ENCODE results near the gene CLEC2L. TPM values are rescaled to one million over a fixed set of nuclear protein-coding genes. Genes with fewer than 3 reads are reported as not detected.

CLEC2L gene
- total and polyA plus RNA-seq, 2 of the 4 experiments (the other 2 are of a cell fraction): not detected

DNA sequence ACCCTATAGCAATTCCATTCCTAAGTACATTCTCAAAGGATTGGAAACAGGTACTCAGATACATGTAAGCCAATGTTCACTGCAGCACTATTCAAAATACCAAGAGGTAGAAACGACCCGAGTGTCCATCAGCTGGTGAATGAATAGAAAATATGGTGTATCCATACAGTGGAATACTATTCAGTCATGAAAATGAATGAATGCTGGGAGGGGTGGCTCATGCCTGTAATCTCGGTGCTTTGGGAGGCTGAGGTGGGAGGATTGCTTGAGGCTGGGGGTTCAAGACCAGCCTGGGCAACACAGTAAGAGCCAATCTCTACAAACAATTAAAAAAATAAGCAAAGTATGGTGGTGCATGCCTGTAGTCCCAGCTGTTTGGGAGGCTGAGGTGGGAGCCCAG, 62.8 kb downstream of the CLEC2L start:
- Histone ChIP-seq H2AFZ (replicated peaks; ENCODE audit: low read length, poor library complexity) (no peak overlapping the region), H3K27me3 (ENCODE audit: control insufficient read depth, insufficient read depth, low read length) (no peaks in the 10 kb centered on the region), H2BK120ac (ENCODE audit: low read depth, low read length) (no peak overlapping the region), H3K9ac (ENCODE audit: low read depth, low read length) (no peak overlapping the region), H3K23ac (ENCODE audit: low read depth, low read length) (no peak overlapping the region), H2AK5ac (ENCODE audit: low read depth, low read length) (no peak overlapping the region), H2BK20ac (ENCODE audit: low read depth, low read length) (no peak overlapping the region), H4K5ac (ENCODE audit: low read depth, low read length) (no peak overlapping the region), H2BK5ac (ENCODE audit: low read depth, low read length, poor library complexity, severe bottlenecking) (no peak overlapping the region), H3K27ac (ENCODE audit: insufficient read depth, low read length) (no peak overlapping the region), H4K20me1 (ENCODE audit: insufficient read depth, low read length) (peaks cover 10% of the 10 kb centered on the region; the same call in 1 of the 2 replicates), H3K14ac (replicated peaks; ENCODE audit: low read depth, low read length) (no peak overlapping the region), H3K36me3 (ENCODE audit: control insufficient read depth, insufficient read depth, low read length) (peaks cover 71% of the 10 kb centered on the region), H3K4ac (ENCODE audit: low read depth, low read length) (no peak overlapping the region), H3K18ac (ENCODE audit: low read depth, low read length) (no peak overlapping the region), H3K4me1 (ENCODE audit: control insufficient read depth, insufficient read depth, low read length) (peaks cover 3% of the 10 kb centered on the region; the same call in 1 of the 2 replicates), H3K9me3 (ENCODE audit: control insufficient read depth, insufficient read depth, low read length) (no peaks in the 10 kb centered on the region), H4K8ac (ENCODE audit: low read depth in 2 of 2, low read length in 2 of 2) (no peak overlapping the region), H3K56ac (ENCODE audit: extremely low read depth, insufficient read depth, low read length) (no peak overlapping the region), H3K9me1 (ENCODE audit: insufficient read depth, low read length) (peaks cover 6% of the 10 kb centered on the region; the same call in 1 of the 2 replicates), H2AK9ac (replicated peaks; ENCODE audit: low read depth, low read length, poor library complexity) (no peak overlapping the region), H3K4me3 (ENCODE audit: insufficient read depth, low read depth, low read length) (no peak overlapping the region), H3K4me2 (ENCODE audit: low read depth, low read length) (no peak overlapping the region), H4K91ac (ENCODE audit: insufficient read depth, low read depth, low read length) (no peak overlapping the region), H3K79me1 (ENCODE audit: low read depth in 1 of 2, low read length in 2 of 2) (peaks cover 0 to 20% of the 10 kb centered on the region in 2 experiments; a peak in 1 of 4 replicates), H2BK15ac (ENCODE audit: low read depth, low read length) (no peak overlapping the region)
- dilution Hi-C loops (cut with HindIII; ENCODE audit: low sequenced_read_pairs, unreplicated experiment): no loop called here
- TF ChIP-seq, protein P1, sequence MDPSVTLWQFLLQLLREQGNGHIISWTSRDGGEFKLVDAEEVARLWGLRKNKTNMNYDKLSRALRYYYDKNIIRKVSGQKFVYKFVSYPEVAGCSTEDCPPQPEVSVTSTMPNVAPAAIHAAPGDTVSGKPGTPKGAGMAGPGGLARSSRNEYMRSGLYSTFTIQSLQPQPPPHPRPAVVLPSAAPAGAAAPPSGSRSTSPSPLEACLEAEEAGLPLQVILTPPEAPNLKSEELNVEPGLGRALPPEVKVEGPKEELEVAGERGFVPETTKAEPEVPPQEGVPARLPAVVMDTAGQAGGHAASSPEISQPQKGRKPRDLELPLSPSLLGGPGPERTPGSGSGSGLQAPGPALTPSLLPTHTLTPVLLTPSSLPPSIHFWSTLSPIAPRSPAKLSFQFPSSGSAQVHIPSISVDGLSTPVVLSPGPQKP (IDR thresholded peaks at IDR 0.05; ENCODE audit: borderline replicate concordance, low read depth, low read length): no peak
- TF ChIP-seq SMC3 (IDR thresholded peaks at IDR 0.05; ENCODE audit: low read depth, low read length) (no peak), CHD1 (IDR thresholded peaks at IDR 0.05; ENCODE audit: low read depth, low read length) (no peak), MAZ (IDR thresholded peaks at IDR 0.05; ENCODE audit: borderline replicate concordance, low read depth, low read length) (no peak), NFE2L2 (IDR thresholded peaks at IDR 0.05; ENCODE audit: low read depth, low read length) (no peak), BHLHE40 (IDR thresholded peaks at IDR 0.05; ENCODE audit: low read depth, low read length) (no peak), RAD21 (IDR thresholded peaks at IDR 0.05; ENCODE audit: low read length) (no peak)
- TF ChIP-seq, protein P2, sequence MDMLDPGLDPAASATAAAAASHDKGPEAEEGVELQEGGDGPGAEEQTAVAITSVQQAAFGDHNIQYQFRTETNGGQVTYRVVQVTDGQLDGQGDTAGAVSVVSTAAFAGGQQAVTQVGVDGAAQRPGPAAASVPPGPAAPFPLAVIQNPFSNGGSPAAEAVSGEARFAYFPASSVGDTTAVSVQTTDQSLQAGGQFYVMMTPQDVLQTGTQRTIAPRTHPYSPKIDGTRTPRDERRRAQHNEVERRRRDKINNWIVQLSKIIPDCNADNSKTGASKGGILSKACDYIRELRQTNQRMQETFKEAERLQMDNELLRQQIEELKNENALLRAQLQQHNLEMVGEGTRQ (IDR thresholded peaks at IDR 0.05; ENCODE audit: low read depth, low read length): no peak
- BruUV-seq (replicated peaks): no TSS peak
- WGBS, 2 experiments (ENCODE audit: extremely low coverage in 2 of 2, insufficient read length in 1 of 2): no CpG with 5 or more reads among the region's 3 CpGs
- intact Hi-C loops (cut with micrococcal nuclease): no loop called here
- ATAC-seq (ENCODE audit: low read depth): no peak
- CTCF ChIA-PET: interaction anchor here (0.7 kb wide), 1 partner anchor 445 kb away, joined by 3 read pairs; no protein-coding TSS in a partner anchor
- POLR2A ChIA-PET (ENCODE audit: unreplicated experiment): no interaction called here
- in situ Hi-C loops (cut with MboI; ENCODE audit: low sequenced_read_pairs): no loop called here
- DNase-seq: no peak

Measured in IMR-90 (cell line).